Fibroblast of mammary gland (primary cell): ENCODE data around the gene DNM3.

Experiments used
- DNase-seq: peaks from one replicate; pipeline ENCODE4 v3.0.0-alpha.2; 2010; ENCODE audit warnings: low read depth
- H3K4me3 ChIP-seq: 2 replicates; pipeline ENCODE4 v1.5.1; 2011; ENCODE audit warnings: low read depth, mild to moderate bottlenecking, low read length, moderate library complexity; ENCODE audit not compliant: control insufficient read depth
- CTCF ChIP-seq: conservative IDR thresholded peaks from 2 replicates; pipeline ENCODE4 v1.5.1; 2011; ENCODE audit warnings: low read depth, low read length, inconsistent platforms; ENCODE audit not compliant: control insufficient read depth, insufficient read depth

DNM3 gene

GRCh38 chr1:172177849-172178248, 336.6 kb downstream of the DNM3 start:
- no peak overlapping the region for H3K4me3 ChIP-seq
- no peak for TF ChIP-seq CTCF
- no peak for DNase-seq

GRCh38 chr1:172178886-172179285, 337.6 kb downstream of the DNM3 start:
- DNase-seq = no peak
- H3K4me3 ChIP-seq = no peak overlapping the region
- no peak for TF ChIP-seq CTCF

- DNase-seq = no peak
- H3K4me3 ChIP-seq = no peak overlapping the region
- no peak for TF ChIP-seq CTCF
These were observed 338.6 kb downstream of the DNM3 start for GRCh38 chr1:172179918-172180317.

GRCh38 chr1:172180501-172181285, 339.4 kb downstream of the DNM3 start:
- DNase-seq = peak; percentile 71
- peak overlapping the region; percentile 5 for H3K4me3 ChIP-seq
- TF ChIP-seq CTCF = no peak

- no peak for TF ChIP-seq CTCF
- H3K4me3 ChIP-seq = no peak overlapping the region
- no peak for DNase-seq
These were observed 343.4 kb downstream of the DNM3 start for GRCh38 chr1:172184506-172185191.

- H3K4me3 ChIP-seq = no peak overlapping the region
- no peak for TF ChIP-seq CTCF
- peak; percentile 6 for DNase-seq
These were observed 343.9 kb downstream of the DNM3 start for GRCh38 chr1:172185211-172185610.
